Suprapubic skin (tissue), 4 donors: ENCODE measurements around the gene PPP1CB. TPM values are rescaled to one million over a fixed set of nuclear protein-coding genes. Genes with fewer than 3 reads are reported as not detected.

Experiments
- DNase-seq, 2 donors: peaks; one replicate each; pipeline ENCODE4 v3.0.0-alpha.2; 2019; ENCODE audit warnings: low spot score in 2 of 2
- H3K27ac ChIP-seq: fragments of 200-600 bp; sonication (generic); one replicate; pipeline ENCODE4 v1.5.1; 2019
- H3K27me3 ChIP-seq: fragments of 200-600 bp; sonication (generic); one replicate; pipeline ENCODE4 v1.5.1; 2019
- H3K36me3 ChIP-seq: fragments of 200-600 bp; sonication (generic); one replicate; pipeline ENCODE4 v1.5.1; 2019
- H3K4me1 ChIP-seq: fragments of 200-600 bp; sonication (generic); one replicate; pipeline ENCODE4 v1.5.1; 2019
- H3K4me3 ChIP-seq: fragments of 200-600 bp; sonication (generic); one replicate; pipeline ENCODE4 v1.5.1; 2019; ENCODE audit warnings: mild to moderate bottlenecking
- H3K9me3 ChIP-seq: fragments of 200-600 bp; sonication (generic); one replicate; pipeline ENCODE4 v1.5.1; 2019
- CTCF ChIP-seq, 2 donors: fragments of 200-600 bp in 1 of 2; fragments of 450-650 bp in 1 of 2; sonication (generic) in 1 of 2; IDR thresholded peaks; one replicate each; pipeline ENCODE4 v1.5.1; 2016 to 2019; ENCODE audit warnings: antibody characterized with exemption in 2 of 2, mild to moderate bottlenecking in 1 of 2, moderate library complexity in 1 of 2
- EP300 ChIP-seq: sonication (generic); formaldehyde crosslinking; IDR thresholded peaks from one replicate; pipeline ENCODE4 v1.6.1; 2017; ENCODE audit warnings: antibody characterized with exemption
- POLR2A ChIP-seq, 2 donors: fragments of 450-650 bp; IDR thresholded peaks; one replicate each; pipeline ENCODE4 v1.6.1; 2017; ENCODE audit warnings: antibody characterized with exemption in 2 of 2, mild to moderate bottlenecking in 2 of 2, moderate library complexity in 2 of 2
- POLR2AphosphoS5 ChIP-seq, 3 donors: sonication (generic); formaldehyde crosslinking; IDR thresholded peaks; one replicate each; pipeline ENCODE4 v1.6.1; 2017; ENCODE audit warnings: antibody characterized with exemption in 3 of 3
- WGBS: methylation state at CpG from one replicate; pipeline ENCODE4 v1.1.5; 2018; 5-methylcytosine and 5-hydroxymethylcytosine counted together
- total RNA-seq, 4 donors: library from RNA; depleted of rRNA; stranded (reverse); fragments of >200 nt; gene quantifications; one replicate each; pipeline ENCODE4 v1.1.0, GENCODE V29; 2016

PPP1CB gene
- total RNA-seq, 4 donors from 2014 or later = 105 to 151 (median 148) TPM

- Histone ChIP-seq H3K9me3 (no peaks in the 10 kb centered on the region), H3K36me3 (no peaks in the 10 kb centered on the region), H3K27me3 (no peaks in the 10 kb centered on the region), H3K4me1 (peaks cover 29% of the 10 kb centered on the region), H3K4me3 (no peak overlapping the region), H3K27ac (peak overlapping the region; percentile 99)
- 94% methylated on average over 6 of the region's 6 CpGs for WGBS
- no peak for DNase-seq
- TF ChIP-seq CTCF (IDR thresholded peaks at IDR 0.05) (no peak), POLR2A (IDR thresholded peaks at IDR 0.05) (no peak), POLR2AphosphoS5 (IDR thresholded peaks at IDR 0.05) (no peak), EP300 (no peak)
Measured at GRCh38 chr2:28749526-28749925, 2.1 kb upstream of the PPP1CB start.

- Histone ChIP-seq H3K27ac (peak overlapping the region; percentile 99), H3K4me3 (peak overlapping the region; percentile 83), H3K36me3 (no peaks in the 10 kb centered on the region), H3K4me1 (peaks cover 39% of the 10 kb centered on the region), H3K27me3 (no peaks in the 10 kb centered on the region), H3K9me3 (no peaks in the 10 kb centered on the region)
- 12% methylated on average over 14 of the region's 14 CpGs for WGBS
- no peak for DNase-seq
- TF ChIP-seq CTCF (IDR thresholded peaks at IDR 0.05) = no peak
- TF ChIP-seq EP300 = no peak
- no peak for TF ChIP-seq POLR2A (IDR thresholded peaks at IDR 0.05)
- no peak for TF ChIP-seq POLR2AphosphoS5 (IDR thresholded peaks at IDR 0.05)
Measured at GRCh38 chr2:28750316-28751251, 1.0 kb upstream of the PPP1CB start.

- TF ChIP-seq POLR2AphosphoS5 (IDR thresholded peaks at IDR 0.05) = peak in 2 of 3 donors; percentile 18 to 20
- TF ChIP-seq CTCF (IDR thresholded peaks at IDR 0.05) = no peak
- Histone ChIP-seq H3K27ac (peak overlapping the region; percentile 99), H3K4me3 (peak overlapping the region; percentile 83), H3K27me3 (no peaks in the 10 kb centered on the region), H3K36me3 (no peaks in the 10 kb centered on the region), H3K9me3 (no peaks in the 10 kb centered on the region), H3K4me1 (peaks cover 55% of the 10 kb centered on the region)
- 0% methylated on average over 15 of the region's 78 CpGs for WGBS
- no peak for DNase-seq
Measured at GRCh38 chr2:28751956-28752630, 463 bp downstream of the PPP1CB start.

GRCh38 chr2:28752631-28753376 lies 1.2 kb downstream of the PPP1CB start:
- no peak for DNase-seq
- peak overlapping the region; percentile 83 for H3K4me3 ChIP-seq
- peaks cover 62% of the 10 kb centered on the region for H3K4me1 ChIP-seq
- no peaks in the 10 kb centered on the region for H3K36me3 ChIP-seq
- H3K27ac ChIP-seq = peak overlapping the region; percentile 99
- no peaks in the 10 kb centered on the region for H3K9me3 ChIP-seq
- no peaks in the 10 kb centered on the region for H3K27me3 ChIP-seq
- under 1% methylated on average over 14 of the region's 14 CpGs for WGBS
- TF ChIP-seq POLR2AphosphoS5 (IDR thresholded peaks at IDR 0.05) (no peak), POLR2A (IDR thresholded peaks at IDR 0.05) (no peak), EP300 (no peak), CTCF (IDR thresholded peaks at IDR 0.05) (no peak)
